CD4-positive, alpha-beta T cell treated with Interleukin-4 for 4 hours (primary cell): ENCODE data around the gene USP47.

Source experiments
- DNase-seq: peaks from one replicate; pipeline ENCODE4 v3.0.0-alpha.2; 2020

Gene USP47

DNA sequence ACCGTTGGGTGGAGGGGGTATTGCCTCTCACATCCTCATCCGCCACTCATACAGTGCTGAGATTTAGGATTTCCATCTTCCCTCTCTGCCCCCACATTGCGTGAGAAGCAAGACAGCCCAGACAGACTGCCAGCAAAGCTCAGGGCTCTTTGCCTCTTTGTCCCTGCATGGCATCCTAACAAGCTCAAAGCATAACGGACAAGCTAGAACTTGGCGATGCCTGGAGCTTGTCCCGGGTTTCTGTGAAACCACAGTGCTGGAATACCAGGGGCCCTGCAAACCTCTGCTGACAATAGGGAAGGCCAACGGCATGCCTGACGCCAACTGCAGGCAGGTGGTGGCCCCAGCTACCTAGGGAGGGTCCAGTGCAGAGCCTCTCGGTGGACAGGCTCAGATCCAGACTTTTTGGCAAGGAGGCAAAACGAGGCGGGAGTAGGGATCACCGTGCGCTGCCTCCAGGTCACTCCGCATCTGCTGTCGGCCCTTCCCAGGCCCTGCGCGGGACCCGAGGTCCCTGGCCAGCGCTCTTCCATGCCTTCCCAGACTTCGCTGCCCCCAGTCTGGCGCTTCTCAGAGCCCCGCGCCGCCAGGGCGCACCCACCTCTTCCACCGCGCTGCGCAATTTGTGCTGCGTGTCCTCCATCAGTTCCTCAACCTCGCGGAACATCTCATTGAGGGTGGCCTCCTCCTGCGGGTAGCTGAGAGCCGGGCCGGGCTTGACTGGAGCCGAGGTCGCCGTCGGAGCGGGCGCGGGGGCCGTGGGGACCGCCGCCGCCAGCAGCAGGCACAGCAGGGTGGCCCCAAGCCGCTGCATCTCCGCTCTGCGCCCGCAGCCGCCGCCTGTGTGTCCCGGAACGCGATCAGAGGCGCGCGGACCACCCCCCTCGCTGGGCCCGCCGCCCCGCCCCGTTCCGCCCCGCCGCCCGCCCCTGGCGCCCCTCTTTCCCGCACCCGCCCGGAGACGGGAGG, 166.3 kb downstream of the USP47 start, which contains the start of gene DKK3:
Gene DKK3, minus strand, starts transcription at position 858 of the 969 bp plus-strand sequence. Its CDS starts 44 bp downstream, at position 814.
- no peak for DNase-seq
